Fibroblast of the conjunctiva (primary cell): ENCODE data around the gene RAB7A.
"Not testable (repeated sequence)": the region's sequence is repeated elsewhere in the genome, so short reads cannot be mapped to it uniquely, and the experiment has no call there.

Source experiments
- DNase-seq: peaks from one replicate; pipeline ENCODE4 v3.0.0-alpha.2; 2010; ENCODE audit warnings: low read depth

The RAB7A gene

DNA sequence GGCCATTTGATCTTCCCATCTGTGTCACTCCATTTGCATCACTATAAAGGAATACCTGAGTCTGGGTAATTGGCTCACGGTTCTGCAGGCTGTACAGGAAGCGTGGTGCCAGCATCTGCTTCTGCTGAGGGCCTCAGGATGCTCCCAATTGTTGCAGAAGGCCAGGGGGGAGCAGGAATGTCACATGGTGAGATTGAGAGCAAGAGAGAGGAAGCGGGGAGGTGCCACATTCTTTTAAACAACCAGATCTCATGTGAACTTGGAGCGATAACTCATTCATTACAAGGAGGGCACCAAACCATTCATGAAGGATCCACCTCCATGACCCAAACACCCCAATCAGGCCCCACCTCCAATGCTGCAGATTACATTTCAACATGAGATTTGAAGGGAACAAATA lies 13.1 kb upstream of the RAB7A start:
- no peak for DNase-seq

DNA sequence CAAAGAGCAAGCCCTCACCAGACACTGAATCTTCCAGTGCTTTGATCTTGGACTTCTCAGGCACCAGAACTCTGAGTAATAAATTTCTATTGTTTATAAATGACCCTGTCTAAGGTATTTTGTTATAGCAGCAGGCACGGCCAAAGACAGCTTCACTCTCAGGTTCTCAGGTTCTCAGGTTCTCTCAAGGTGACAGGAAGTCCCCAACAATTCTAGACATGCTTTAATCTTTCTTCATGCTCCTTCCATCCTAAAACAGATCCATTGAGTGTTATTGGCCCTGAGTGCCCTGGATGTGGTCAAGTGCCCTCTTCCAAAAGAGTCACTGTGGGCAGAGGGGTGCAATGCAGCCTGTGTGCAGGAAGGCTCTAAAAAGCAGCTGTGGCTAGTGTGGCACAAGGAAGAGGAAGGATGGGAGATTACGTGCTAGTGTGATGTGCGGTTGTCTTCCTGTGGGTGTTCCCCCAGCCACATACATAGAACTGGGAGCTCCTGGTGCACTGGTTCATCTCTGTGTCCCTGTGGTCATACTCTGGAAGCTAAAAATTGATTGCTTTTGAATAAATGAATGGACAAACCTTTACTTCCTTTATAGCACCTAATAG lies 11.0 kb upstream of the RAB7A start:
- DNase-seq, result no peak

DNA sequence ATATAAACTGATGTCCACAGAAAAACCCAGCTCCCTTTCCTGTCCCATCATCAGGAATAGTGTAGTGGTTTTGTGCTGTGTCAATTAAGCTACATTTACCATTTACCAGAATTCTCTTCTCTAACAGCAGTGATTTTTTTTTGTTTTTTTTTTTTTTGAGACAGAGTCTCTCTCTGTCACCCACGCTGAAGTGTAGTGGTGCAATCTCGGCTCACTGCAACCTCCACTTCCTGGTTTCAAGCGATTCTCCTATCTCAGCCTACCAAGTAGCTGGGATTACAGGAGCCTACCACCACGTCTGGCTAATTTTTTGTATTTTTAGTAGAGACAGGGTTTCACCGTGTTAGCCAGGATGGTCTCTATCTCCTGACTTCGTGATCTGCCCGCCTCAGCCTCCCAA lies 7.1 kb upstream of the RAB7A start:
- DNase-seq, result not testable (repeated sequence)

DNA sequence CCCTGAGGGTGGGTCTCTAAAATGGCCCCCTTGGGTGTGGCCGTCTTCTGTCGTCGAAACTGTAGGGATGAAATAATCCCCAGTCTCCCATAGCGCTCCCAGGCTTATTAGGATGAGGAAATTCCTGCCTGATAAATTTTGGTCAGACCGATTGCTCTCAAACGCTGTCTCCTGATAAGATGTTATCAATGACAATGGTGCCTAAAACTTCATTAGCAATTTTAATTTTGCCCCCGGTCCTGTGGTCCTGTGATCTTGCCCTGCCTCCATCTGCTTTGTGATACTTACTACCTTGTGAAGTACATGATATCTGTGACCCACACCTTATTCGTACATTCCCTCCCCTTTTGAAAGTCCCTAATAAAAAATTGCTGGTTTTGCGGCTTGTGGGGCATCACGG lies 5.1 kb upstream of the RAB7A start:
- DNase-seq, result no peak

DNA sequence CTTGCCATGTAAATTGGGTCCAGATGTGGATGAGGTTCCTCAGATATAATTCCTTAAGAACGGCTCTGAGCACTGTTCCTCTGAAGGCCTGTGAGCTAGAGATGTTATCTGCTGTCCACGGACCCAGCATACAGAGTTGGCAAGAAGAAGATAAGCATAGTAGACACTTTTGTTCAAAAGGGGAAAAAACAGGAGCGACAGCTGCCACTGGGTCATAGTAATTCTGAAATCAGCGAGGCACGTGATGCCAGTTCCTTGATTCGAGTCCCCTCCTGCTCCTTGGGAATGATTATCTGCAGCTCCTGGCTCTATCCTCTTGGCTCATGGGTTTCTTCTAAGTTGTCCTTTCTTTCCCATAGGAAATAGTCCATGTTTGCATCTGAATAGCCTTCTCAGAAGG lies 2.5 kb upstream of the RAB7A start:
- DNase-seq, result no peak

DNA sequence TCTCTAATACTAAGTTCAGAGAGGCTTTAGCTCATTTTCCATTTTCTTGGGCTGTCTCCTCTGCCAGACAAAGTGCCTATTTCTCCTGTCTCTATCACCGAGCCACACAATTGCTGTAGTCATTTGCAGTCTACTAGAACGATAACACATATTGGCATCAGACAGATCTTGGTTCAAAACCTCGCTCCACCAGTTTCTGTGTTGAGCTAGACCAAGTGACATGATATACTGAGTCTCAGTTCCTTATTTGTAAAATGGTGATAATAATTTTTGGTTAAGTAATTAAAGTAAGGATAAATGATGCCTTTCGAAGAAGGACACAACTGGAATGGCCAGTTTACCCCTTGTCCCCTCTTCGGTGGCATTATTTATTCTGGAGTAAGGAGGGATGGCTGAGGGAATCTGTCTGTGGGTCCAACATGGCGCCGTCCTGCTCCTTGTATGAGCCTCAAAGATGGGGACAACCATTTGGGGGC lies 398 bp upstream of the RAB7A start:
- DNase-seq, result no peak

DNA sequence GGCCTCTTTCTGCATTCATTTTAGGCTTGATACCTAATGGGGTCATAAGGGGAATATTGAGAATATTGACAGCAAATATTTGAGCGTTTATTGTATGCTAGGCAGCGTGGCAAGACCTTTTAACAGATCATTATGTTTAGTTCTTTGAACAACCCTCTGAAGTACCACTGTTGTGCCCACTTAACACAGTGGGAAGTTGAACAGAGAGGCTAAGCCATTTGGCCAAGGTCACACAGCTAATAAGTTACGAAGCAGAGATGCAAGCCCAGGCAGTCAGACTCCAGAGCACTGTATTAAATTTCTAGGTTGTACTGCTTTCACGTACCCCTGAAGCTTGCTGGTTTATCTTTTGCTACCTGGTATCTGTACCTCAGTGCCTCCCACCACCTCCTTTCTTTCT lies 1.1 kb downstream of the RAB7A start:
- DNase-seq, result no peak

DNA sequence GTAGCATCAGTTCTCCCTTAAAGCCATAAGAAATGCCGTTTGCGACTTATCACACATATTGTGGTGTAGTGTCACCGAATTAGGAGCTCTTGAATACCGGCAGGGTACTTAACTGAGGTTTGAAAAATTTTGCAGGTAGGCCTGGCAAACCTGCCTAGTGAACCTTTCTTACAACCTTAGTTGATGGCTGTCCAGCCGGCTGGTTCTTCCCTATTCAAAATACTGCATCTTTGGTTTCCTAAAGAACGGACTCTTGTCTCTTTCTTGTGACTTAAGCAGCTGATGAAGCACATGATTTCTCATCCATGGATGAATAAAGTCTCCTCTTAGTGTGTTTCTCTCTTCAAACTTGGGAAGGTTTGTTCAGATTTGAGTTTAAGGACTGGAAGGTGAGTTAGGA lies 1.5 kb downstream of the RAB7A start:
- DNase-seq, result no peak

DNA sequence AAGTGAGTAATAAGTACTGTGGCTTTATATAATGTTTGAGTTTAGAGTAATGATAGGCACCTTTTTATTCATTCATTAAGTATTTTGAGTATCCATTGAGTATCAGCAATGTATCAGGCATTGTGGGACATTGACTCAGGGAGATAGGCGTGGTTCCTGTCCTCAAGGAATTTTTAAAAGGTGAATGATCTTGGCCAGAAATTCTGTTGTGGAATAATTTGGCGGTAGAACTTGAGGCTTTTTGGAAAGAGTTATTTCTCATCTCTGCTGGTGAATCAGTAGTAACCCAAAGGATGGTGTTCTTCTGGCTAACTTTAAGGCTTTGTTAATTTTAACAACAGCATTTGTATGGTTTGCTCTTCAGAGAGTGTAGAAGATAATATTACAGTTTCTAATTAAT lies 2.0 kb downstream of the RAB7A start:
- no peak for DNase-seq

DNA sequence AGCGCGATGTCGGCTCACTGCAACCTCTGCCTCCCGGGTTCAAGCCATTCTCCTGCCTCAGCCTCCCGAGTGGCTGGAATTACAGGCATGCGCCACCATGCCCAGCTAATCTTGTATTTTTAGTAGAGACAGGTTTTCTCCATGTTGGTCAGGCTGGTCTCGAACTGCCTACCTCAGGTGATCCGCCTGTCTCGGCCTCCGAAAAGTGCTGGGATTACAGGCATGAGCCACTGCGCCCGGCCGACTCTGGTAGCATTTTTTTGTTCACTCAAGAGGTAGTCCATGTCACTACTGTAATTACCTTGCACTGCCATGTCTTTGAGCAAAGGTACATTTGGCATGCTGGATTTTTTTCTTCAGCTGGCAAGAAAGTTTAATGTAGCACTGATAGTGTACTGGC lies 2.5 kb downstream of the RAB7A start:
- DNase-seq, result not testable (repeated sequence)

DNA sequence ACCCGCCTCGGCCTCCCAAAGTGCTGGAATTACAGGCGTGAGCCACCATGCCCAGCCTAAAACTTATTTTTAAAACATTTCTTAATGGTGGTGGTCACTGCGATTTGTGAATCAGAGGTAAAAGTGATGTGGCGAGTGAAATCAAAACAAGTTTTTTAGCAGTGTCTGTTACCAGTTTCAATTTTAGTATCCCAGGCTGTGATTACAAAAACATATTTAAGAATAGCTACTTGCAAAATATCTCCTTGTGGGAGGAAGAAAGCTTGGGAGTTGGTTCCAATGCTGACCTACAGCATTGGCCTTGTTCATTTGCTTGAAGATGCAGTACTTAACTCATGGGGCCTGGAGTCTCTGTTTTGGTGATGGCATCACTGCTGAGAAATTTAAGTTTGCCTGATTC lies 4.5 kb downstream of the RAB7A start:
- DNase-seq, result no peak

DNA sequence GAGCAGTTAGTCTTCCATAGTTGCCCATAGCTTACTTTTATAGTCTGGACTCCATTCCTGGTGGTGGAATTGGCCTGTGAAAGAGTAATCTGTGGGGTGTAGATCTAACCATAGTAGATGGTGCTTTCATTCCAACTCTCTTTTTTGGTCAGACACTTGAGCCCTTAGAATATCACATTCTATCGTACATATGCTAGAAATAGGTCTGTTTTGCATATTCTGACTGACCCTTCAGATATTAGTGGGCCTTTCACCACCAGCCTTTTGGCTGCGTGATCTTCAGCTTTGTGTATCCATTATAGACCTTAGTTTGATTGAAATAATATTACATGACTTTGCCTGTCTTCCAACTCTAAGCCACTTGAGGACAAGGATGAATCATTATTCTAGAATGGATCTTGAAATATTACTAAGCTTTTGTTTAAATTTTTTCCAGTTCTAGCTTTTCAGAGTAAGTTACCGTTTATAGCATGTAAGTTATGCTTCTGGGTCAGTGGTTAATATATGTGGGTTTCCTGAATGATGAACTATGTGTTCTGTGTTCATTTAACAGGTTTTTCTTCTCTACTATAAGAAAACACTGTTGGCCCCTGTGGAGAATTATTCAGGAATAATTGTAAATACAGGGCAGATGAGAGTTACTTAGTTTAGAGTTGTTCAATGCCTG lies 8.7 kb downstream of the RAB7A start:
- DNase-seq, result no peak

DNA sequence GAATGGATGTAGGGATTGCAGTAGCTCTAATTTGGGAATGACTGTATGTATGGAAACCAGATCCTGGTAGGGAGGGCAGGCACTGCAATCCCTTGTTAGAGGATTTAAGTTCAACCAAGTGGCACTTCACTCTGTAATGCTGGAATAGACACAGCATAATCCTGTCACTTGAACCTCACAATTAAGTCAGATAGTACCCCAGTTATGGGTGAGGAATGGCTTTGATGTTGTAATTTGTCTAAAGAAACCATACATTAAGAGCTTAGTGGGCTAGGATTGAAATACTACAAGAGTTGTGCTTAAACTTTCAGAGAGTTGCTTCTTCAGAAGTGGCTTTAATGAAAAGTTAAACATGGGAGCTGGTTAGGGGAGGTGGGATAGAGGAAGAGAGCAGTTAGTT lies 9.3 kb downstream of the RAB7A start:
- DNase-seq, result no peak

DNA sequence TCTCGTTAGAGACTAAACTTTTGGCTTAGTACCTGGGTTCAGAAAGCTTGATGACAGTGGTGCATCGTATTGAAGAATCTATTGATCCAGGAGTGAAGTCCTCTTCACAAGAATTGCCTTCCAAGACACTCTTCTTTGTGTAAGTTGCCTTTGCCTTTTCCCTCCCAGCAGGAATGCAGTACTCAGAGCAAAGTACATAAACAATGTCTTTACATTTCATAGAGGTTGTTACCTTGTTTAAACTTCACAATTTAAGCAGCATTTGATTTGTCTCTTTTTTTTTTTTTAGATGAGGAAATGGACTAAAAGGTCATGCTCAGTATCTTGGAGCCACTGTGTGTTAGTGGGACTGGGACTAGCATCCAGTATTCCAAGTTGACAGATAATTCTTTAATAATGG lies 9.9 kb downstream of the RAB7A start:
- DNase-seq, result no peak

DNA sequence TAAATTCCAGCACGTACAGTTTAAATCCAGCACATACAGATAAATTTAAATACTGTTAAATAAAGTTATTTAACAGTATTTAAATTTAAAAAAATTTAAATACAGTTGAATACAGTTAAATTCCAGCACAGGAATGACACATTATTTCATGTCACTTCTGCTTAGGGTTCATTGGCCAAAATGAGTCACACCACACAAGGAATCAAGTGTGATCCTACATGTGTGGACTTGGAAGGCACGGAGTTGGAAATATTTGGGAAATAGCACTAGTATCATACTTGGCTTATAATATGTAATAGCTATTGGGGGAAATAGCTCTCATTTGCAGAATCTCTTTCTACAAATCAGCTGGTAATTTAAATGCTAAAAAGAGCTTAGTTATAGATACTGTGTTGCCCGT lies 10.6 kb downstream of the RAB7A start:
- DNase-seq, result no peak

DNA sequence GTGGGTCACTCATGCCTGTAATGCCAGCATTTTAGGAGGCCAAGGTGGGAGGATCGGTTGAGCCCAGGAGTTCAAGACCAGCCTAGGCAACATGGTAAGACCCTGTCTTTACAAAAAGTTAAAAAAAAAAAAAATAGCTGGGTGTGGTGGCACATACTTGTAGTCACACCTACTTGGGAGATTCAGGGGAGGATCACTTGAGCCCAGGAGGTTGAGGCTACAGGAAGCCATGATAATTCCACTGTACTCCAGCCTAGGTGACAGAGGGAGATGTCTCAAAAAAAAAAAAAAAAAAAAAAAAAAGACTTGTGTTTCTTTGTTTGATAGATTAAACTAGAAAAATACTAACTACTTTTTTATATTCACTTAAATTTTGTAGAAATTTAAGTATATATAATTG lies 14.6 kb downstream of the RAB7A start:
- no peak for DNase-seq

DNA sequence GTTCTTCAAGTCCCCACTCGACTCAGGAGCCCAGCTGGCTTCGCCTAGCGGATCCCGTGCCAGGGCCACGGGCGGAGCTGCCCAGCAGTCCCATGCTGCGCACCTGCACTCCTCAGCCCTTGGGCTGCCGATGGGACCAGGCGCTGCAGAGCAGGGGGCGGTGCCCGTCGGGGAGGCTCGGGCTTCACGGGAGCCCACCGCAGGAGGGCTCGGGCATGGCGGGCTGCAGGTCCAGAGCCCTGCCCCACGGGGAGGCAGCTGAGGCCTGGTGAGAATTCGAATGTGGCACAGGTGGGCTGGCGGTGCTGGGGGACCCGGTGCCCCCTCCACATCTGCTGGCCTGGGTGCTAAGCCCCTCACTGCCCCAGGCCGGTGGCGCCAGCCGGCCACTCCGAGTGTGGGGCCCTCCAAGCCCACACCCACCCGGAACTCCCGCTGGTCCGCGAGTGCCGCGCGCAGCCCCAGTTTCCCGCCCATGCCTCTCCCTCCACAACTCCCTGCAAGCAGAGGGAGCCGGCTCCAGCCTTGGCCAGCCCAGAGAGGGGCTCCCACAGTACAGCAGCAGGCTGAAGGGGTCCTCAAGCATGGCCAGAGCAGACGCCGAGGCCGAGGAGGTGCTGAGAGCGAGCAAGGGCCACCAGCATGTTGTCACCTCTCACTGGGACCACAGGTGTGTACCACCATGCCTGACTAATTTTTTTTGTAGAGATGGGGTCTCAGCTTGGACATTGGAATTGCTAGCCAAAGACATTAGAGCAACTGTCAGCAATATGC lies 17.0 kb downstream of the RAB7A start:
- DNase-seq, result no peak

DNA sequence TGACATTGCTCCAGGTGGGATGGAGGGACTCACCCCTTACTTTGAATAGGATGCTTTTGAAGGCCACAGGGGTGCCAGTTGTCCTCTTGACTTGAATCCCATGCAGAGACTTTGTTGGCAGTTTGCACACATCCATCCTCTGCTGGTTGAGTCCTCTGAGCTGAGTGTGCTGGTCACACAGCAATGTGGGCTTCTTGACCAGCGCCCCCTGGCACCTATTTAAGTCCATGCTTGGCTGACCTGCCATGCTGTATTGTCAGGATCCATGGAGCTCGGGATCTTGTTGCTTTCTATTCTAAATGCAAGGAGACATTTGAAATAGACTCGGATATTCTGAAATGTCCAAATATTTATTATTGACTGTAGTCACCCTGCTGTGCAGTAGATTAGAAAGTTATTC lies 19.8 kb downstream of the RAB7A start:
- no peak for DNase-seq

DNA sequence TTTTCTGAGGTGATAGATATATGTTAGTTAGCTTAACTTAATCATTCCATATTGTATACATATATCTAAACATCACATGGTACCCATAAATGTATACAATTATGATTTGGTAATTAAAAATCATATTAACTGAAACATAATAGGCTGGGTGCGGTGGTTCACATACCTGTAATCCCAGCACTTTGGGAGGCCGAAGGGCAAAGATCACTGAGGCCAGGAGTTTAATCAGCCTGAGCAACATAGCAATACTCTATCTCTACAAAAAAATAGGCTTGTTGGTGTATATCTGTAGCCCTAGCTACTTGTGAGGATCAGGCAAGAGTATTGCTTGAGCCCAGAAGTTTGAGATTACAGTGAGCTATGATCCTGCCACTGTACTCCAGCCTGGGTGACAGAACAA lies 20.9 kb downstream of the RAB7A start:
- DNase-seq, result no peak

DNA sequence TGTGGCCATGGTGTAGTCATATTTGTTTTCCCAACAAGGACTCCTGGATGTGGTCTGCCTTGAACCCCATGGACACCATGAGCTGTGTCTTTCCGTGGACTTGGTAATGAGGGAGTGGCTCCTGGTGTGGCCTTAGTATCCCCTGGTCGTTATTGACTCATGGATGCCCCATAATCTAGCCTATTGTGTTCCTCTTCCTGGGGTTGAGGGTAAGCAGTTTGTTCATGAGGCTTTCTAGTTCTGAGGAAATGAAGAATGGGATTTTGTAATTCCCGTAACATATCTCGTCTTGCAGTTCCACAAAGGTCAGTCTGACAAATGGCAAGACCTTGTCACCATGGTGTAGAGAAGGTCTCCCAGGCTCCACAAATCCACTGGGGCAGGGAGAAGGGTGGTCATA lies 22.6 kb downstream of the RAB7A start:
- DNase-seq, result no peak

DNA sequence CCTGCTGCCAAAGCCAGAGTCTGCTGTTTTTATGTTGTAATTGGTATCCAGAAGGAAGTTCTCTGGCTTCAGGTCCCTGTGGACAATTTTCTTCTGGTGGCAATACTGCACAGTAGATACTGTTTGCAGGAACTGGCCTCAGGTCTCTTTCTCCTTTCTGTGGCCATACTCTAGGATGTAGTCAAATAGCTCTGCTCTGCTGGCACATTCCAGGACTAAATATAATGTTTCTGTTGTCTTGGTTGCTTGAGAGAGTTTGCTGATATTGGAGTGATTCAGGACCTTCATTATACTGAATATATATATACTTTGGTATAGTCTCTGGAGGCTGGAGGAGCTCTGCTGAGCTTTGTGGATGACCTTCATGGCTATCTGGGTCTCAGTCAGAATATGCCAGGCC lies 23.1 kb downstream of the RAB7A start:
- no peak for DNase-seq

DNA sequence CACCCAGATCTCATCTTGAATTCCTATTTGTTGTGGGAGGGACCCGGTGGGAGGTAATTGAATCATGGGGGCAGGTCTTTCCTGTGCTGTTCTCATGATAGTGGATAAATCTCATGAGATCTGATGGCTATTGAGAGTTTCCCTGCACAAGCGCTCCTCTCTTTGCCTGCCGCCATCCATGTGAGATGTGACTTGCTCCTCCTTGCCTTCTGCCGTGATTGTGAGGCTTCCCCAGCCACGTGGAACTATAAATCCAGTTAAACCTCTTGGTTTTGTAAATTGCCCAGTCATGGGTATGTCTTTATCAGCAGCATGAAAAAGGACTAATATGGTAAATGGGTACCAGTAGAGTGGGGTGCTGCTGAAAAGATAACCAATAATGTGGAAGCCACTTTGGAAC lies 23.6 kb downstream of the RAB7A start:
- not testable (repeated sequence) for DNase-seq

DNA sequence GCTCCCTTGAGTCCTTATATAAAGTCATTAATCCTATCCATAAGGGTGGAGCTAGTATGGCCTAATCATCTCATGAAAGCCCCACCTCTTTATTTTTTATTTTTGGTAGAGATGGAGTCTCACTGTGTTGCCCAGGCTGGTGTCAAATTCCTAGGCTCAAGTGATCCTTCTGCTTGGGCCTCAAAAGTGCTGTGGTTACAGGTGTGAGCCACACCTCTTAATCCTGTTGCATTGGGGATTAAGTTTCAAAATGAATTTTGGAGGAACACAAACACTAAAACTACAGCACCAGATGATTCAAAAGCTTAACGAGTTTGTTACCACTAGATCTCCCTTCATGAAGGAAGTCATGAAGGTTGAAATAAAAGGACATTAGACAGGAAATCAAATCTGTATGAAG lies 27.7 kb downstream of the RAB7A start:
- no peak for DNase-seq

DNA sequence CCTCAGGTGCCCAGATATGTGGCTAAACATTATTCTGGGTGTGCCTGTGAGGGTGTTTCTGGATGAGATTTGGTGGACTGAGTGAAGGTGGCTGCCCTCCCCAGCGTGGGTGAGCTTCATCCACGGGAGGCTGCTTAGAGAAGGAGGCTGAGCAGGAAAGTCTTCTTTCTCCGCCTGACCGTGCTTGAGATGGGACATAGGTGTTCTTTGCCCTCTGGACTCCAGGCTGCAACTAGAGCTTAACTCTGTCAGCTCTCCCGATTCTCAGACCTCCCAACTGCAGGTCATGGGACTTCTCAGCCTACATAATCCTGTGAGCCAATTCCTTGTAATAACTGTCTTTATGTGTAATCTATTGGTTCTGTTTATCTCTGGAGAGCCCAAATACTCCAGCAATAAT lies 34.1 kb downstream of the RAB7A start:
- no peak for DNase-seq
